Activated naive CD8-positive, alpha-beta T cell treated with anti-CD3 and anti-CD28 coated beads, Interleukin-2, amount 50 U/mL, for 24 hours (primary cell): Measurements from ENCODE around the gene RTBDN.

Experiments used
- ATAC-seq: fragments of 150-1000 bp; cut with Tn5 transposase; one replicate; pipeline ENCODE4 v1.10.0; 2021
- DNase-seq: peaks from one replicate; pipeline ENCODE4 v3.0.0; 2021
- H3K27ac Mint-ChIP-seq: one replicate; pipeline ENCODE4 v1.8.0; 2021; ENCODE audit warnings: mild to moderate bottlenecking, mixed read lengths
- H3K27me3 Mint-ChIP-seq: one replicate; pipeline ENCODE4 v1.8.0; 2021; ENCODE audit warnings: mixed read lengths
- H3K36me3 Mint-ChIP-seq: one replicate; pipeline ENCODE4 v1.8.0; 2021; ENCODE audit warnings: low read depth, mixed read lengths
- H3K4me1 Mint-ChIP-seq: one replicate; pipeline ENCODE4 v1.8.0; 2021; ENCODE audit warnings: mixed read lengths
- H3K4me3 Mint-ChIP-seq: one replicate; pipeline ENCODE4 v1.8.0; 2021; ENCODE audit warnings: mild to moderate bottlenecking, moderate library complexity, mixed read lengths
- H3K9me3 Mint-ChIP-seq: one replicate; pipeline ENCODE4 v1.8.0; 2021; ENCODE audit warnings: mixed read lengths

Gene RTBDN

DNA sequence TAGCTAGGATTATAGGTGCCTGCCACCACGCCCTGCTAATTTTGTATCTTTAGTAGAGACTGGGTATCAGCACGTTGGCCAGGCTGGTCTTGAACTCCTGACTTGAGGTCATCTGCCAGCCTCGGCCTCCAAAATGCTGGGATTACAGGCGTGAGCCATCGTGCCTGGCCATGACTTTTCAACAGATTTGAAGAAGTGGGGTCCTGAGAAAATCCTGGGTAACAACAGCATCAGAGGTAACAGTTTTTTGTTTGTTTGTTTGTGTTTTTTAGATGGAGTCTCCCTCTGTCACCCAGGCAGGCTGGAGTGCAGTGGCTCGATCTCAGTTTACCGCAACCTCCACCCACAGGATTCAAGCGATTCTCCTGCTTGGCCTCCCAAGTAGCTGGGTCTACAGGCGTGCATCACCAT is 39.4 kb downstream of the RTBDN start:
- Mint-ChIP-seq H3K4me3 (peak overlapping the region; percentile 82), H3K36me3 (peaks cover 11% of the 10 kb centered on the region), H3K27ac (peak overlapping the region; percentile 89), H3K9me3 (no peaks in the 10 kb centered on the region), H3K4me1 (peaks cover 36% of the 10 kb centered on the region), H3K27me3 (no peaks in the 10 kb centered on the region)
- ATAC-seq (no peak), DNase-seq (no peak)

DNA sequence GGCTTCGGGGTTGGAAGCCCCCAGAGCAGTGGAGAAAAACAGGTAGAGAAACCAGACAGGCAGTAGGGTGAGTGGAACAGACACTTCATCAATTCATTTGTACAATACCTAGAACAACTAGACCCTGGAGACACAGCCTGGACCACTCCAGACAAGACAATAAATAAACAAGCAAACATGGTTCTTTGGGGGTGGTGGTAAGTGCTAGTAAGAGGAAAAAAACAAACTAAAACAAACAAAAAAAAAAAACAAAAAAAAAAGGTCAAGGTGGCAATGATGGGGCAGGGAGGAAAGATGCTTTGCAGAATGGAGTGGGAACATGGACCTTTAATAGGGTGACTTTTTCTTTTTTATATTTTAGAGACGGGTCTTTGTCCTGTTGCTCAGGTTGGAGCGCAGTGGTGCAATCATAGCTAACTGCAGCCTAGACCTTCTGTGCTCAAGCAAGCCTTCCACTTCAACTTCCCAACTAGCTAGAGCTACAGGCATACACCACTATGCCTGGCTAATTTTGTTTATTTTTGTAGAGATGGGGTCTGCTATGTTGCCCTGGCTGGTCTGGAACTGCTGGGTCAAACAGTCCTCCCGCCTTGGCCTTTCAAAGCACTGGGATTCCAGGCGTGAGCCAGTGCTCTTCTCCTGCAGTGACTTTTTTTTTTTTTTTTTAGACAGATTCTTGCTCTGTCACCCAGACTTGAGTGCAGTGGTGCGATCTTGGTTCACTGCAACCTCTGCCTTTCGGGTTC is 40.0 kb downstream of the RTBDN start:
- Mint-ChIP-seq H3K4me3 (peak overlapping the region; percentile 82), H3K27me3 (no peaks in the 10 kb centered on the region), H3K27ac (peak overlapping the region; percentile 89), H3K9me3 (no peaks in the 10 kb centered on the region), H3K4me1 (peaks cover 36% of the 10 kb centered on the region), H3K36me3 (peaks cover 11% of the 10 kb centered on the region)
- no peak for DNase-seq
- ATAC-seq = no peak

GRCh38 chr19:12793290-12794195 is 40.8 kb downstream of the RTBDN start:
- Mint-ChIP-seq H3K4me3 (peak overlapping the region; percentile 93), H3K9me3 (no peaks in the 10 kb centered on the region), H3K4me1 (peaks cover 45% of the 10 kb centered on the region), H3K27me3 (no peaks in the 10 kb centered on the region), H3K36me3 (peaks cover 11% of the 10 kb centered on the region), H3K27ac (peak overlapping the region; percentile 98)
- DNase-seq (peak; percentile 95), ATAC-seq (peak; percentile 33)

DNA sequence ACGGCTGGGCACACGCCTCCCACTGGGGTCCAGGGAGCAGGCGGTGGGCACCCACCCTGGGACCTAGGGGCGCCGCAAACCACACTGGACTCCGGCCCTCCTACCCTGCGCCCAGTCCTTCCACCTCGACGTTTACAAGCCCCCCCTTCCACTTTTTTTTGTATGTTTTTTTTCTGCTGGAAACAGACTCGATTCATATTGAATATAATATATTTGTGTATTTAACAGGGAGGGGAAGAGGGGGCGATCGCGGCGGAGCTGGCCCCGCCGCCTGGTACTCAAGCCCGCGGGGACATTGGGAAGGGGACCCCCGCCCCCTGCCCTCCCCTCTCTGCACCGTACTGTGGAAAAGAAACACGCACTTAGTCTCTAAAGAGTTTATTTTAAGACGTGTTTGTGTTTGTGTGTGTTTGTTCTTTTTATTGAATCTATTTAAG is 41.5 kb downstream of the RTBDN start:
- peak overlapping the region; percentile 93 for H3K4me3 Mint-ChIP-seq
- peaks cover 51% of the 10 kb centered on the region for H3K4me1 Mint-ChIP-seq
- H3K36me3 Mint-ChIP-seq = peaks cover 11% of the 10 kb centered on the region
- no peaks in the 10 kb centered on the region for H3K9me3 Mint-ChIP-seq
- H3K27me3 Mint-ChIP-seq = no peaks in the 10 kb centered on the region
- DNase-seq = no peak
- ATAC-seq = no peak
- H3K27ac Mint-ChIP-seq = peak overlapping the region; percentile 98

GRCh38 chr19:12792051-12792852 is 42.1 kb downstream of the RTBDN start:
- ATAC-seq (no peak), DNase-seq (peak; percentile 80)
- Mint-ChIP-seq H3K4me1 (peaks cover 56% of the 10 kb centered on the region), H3K27me3 (no peaks in the 10 kb centered on the region), H3K9me3 (no peaks in the 10 kb centered on the region), H3K36me3 (peaks cover 11% of the 10 kb centered on the region), H3K27ac (peak overlapping the region; percentile 98), H3K4me3 (peak overlapping the region; percentile 93)

GRCh38 chr19:12791345-12792050 is 42.9 kb downstream of the RTBDN start, which contains the start of gene JUNB:
Gene JUNB (plus strand): TSS chr19:12791486. CDS start chr19:12791772, 286 bp downstream.
- DNase-seq = peak; percentile 98
- peak; percentile 31 for ATAC-seq
- no peaks in the 10 kb centered on the region for H3K27me3 Mint-ChIP-seq
- peak within 1 kb of the TSS; percentile 98 for H3K27ac Mint-ChIP-seq
- peaks cover 11% of the 10 kb centered on the region for H3K36me3 Mint-ChIP-seq
- peak within 1 kb of the TSS; percentile 93 for H3K4me3 Mint-ChIP-seq
- no peaks in the 10 kb centered on the region for H3K9me3 Mint-ChIP-seq
- peaks cover 60% of the 10 kb centered on the region for H3K4me1 Mint-ChIP-seq

- ATAC-seq (no peak), DNase-seq (no peak)
- H3K4me3 Mint-ChIP-seq = peak overlapping the region; percentile 93
- peak overlapping the region; percentile 98 for H3K27ac Mint-ChIP-seq
- peaks cover 53% of the 10 kb centered on the region for H3K4me1 Mint-ChIP-seq
- H3K36me3 Mint-ChIP-seq = peaks cover 11% of the 10 kb centered on the region
- H3K27me3 Mint-ChIP-seq = no peaks in the 10 kb centered on the region
- no peaks in the 10 kb centered on the region for H3K9me3 Mint-ChIP-seq
Measured at GRCh38 chr19:12790628-12791344, 43.6 kb downstream of the RTBDN start.

- H3K27me3 Mint-ChIP-seq = no peaks in the 10 kb centered on the region
- peak; percentile 66 for ATAC-seq
- peak; percentile 98 for DNase-seq
- peaks cover 11% of the 10 kb centered on the region for H3K36me3 Mint-ChIP-seq
- peak overlapping the region; percentile 98 for H3K27ac Mint-ChIP-seq
- H3K9me3 Mint-ChIP-seq = no peaks in the 10 kb centered on the region
- H3K4me1 Mint-ChIP-seq = peaks cover 48% of the 10 kb centered on the region
- peak overlapping the region; percentile 93 for H3K4me3 Mint-ChIP-seq
Measured at GRCh38 chr19:12789904-12790619, 44.3 kb downstream of the RTBDN start.

DNA sequence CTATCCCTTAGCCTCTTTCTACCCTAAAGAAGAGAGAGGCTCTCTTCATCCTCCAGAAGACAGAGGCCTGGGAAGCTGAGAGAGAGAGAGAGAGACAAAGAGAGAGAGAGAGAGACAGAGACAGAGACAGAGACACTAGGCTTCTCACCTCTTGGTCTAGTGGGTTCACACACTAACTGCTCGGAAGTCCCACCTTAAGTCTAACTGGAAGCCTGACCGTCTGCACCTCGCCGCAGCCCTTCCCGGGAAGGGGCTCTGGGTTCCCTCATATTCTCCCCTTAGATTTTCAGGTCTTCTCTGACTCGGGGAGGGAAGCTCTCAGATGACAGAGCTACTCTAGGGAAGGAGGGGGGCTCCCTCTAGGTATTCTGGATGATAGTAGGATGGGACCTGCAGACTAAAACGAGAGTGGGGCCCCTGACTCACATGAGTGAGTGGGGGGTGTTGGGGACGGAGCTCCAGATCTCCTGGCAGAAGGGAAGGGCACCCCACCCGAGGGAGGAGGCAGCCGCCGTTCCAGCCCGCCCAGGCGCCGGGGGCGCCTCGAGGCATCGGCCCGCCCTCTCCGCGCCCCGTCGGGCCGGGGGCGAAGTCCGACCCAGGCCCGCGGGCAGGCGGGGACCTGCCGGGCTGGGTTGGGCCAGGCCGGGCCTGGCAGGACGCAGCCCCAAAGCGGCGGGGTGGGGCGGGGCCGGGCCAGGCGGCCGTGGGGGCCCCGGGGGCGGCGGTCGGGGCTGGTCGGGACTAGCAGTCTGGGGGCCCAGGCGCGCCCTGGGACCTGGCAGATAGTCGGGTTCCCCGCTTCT is 45.1 kb downstream of the RTBDN start:
- ATAC-seq (no peak), DNase-seq (peak; percentile 60)
- peak overlapping the region; percentile 89 for H3K27ac Mint-ChIP-seq
- H3K9me3 Mint-ChIP-seq = no peaks in the 10 kb centered on the region
- no peaks in the 10 kb centered on the region for H3K27me3 Mint-ChIP-seq
- H3K4me1 Mint-ChIP-seq = peaks cover 40% of the 10 kb centered on the region
- peaks cover 11% of the 10 kb centered on the region for H3K36me3 Mint-ChIP-seq
- H3K4me3 Mint-ChIP-seq = peak overlapping the region; percentile 83

DNA sequence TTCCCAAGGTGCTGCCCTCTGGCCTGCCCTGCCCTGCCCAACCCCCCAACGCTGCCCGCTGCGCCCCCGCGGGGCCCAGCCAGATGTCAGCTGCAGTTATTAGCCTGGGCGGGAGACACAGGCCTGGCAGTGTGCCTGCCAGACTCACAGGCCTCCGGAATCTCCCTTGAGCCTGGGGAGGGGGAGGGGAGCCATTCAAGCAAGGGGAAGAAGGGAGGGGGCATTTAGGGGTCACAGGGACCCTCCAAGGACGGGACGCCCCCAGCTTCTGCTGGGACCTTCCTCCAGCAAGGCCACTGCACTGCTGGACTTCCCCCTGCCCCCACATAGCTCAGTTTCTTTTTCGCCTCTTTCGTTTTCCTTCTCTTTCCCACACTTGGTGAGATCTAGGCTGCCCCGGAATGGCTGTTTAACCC is 45.7 kb downstream of the RTBDN start:
- Mint-ChIP-seq H3K4me3 (peak overlapping the region; percentile 83), H3K36me3 (peaks cover 11% of the 10 kb centered on the region), H3K27me3 (no peaks in the 10 kb centered on the region), H3K27ac (peak overlapping the region; percentile 89), H3K4me1 (peaks cover 37% of the 10 kb centered on the region), H3K9me3 (no peaks in the 10 kb centered on the region)
- DNase-seq = peak; percentile 71
- no peak for ATAC-seq

DNA sequence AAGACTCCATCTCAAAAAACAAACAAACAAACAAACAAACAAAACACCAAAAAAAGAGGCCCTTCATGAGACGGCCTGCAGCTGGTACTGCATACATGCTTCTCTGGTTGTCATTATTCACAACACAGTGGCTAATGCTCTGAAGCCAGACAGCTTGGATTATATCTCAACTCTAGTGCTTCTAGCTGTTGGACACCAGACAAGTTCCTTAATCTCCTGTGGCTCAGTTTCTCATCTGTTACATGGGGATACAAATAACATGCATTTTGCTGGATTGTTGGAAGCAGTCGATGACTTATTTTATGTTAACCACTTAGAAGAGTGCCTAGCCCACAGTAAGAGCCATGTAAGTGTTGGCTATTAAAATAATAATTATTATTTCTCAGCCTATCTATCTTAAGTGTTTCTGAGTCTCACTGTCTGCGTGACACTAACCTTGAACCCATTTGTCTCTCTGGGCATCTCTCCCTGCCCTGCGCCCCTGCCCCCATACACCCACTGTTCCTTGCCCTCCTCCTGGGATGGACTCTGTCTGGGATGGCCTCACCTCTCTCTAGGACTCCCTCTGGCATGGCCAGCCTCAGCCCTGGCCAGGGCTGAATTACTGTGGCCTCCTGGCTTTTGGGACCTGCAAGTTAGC is 46.2 kb downstream of the RTBDN start:
- Mint-ChIP-seq H3K27me3 (no peaks in the 10 kb centered on the region), H3K4me3 (peak overlapping the region; percentile 83), H3K27ac (peak overlapping the region; percentile 89), H3K9me3 (no peaks in the 10 kb centered on the region), H3K36me3 (peaks cover 8% of the 10 kb centered on the region), H3K4me1 (peaks cover 41% of the 10 kb centered on the region)
- ATAC-seq (no peak), DNase-seq (no peak)

DNA sequence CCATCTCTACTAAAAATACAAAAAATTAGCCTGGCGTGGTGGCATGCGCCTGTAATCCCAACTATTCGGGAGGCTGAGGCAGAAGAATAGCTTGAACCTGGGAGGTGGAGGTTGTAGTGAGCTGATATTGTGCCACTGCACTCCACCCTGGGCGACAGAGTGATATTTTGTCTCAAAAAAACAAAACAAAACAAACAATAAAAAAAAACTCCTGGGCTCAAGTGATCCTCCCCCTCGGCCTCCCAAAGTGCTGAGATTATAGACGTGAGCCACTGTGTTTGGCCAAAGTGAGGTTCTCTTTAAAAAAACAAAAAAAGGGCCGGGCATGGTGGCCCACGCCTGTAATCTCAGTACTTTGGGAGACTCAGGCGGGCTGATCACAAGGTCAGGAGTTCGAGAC is 46.9 kb downstream of the RTBDN start:
- Mint-ChIP-seq H3K9me3 (no peaks in the 10 kb centered on the region), H3K27ac (no peak overlapping the region), H3K4me1 (peaks cover 44% of the 10 kb centered on the region), H3K27me3 (no peaks in the 10 kb centered on the region), H3K4me3 (peak overlapping the region; percentile 20), H3K36me3 (peaks cover 2% of the 10 kb centered on the region)
- no peak for ATAC-seq
- no peak for DNase-seq
